ENCODE data around the gene STAT2.

GRCh38 chr12:56373515-56373914 is 13.6 kb upstream of the STAT2 start:
- TF ChIP-seq CTCF (IDR thresholded peaks at IDR 0.05) (no peak), ZFX (IDR thresholded peaks at IDR 0.05; ENCODE audit: borderline replicate concordance) (no peak)
